ENCODE results near the gene IFFO2. TPM values are rescaled to one million over a fixed set of nuclear protein-coding genes. Genes with fewer than 3 reads are reported as not detected.
"Not testable (repeated sequence)": the region's sequence is repeated elsewhere in the genome, so short reads cannot be mapped to it uniquely, and the experiment has no call there.

IFFO2 gene
- total RNA-seq, 1 donor from 2014 or later = 16.2 TPM

DNA sequence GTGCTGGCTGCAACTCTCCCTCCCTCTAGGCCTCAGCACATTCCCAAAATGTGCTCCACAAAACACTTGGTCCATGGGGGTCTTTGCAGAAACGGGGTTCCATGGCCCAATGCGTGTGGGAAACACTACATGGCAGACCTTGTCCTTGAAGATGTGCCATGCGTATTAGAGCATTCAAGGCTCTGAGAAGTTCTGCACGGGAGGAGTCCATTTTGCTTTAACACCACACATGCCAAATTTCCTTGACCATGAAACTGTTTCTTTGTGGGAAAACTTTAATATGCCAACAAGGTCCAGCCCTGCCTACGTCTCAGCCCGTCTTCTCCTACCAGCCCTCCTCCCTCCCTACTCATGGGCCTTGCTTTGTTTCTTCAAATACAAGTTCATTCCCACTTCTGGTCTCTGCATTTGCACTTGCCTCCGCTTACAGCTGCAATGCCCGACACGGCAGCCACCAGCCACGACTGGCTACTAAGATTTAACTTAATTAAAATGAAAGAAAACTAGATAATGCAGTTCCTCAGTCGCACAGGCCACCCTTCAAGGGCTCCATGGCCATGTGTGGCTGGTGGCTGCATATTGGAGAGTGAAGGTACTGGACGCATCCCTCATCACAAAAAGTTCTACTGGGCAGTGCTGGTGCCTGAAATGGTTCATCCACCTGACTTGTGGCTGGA, 77.8 kb downstream of the IFFO2 start:
- no peak for DNase-seq (ENCODE audit: low read depth)

DNA sequence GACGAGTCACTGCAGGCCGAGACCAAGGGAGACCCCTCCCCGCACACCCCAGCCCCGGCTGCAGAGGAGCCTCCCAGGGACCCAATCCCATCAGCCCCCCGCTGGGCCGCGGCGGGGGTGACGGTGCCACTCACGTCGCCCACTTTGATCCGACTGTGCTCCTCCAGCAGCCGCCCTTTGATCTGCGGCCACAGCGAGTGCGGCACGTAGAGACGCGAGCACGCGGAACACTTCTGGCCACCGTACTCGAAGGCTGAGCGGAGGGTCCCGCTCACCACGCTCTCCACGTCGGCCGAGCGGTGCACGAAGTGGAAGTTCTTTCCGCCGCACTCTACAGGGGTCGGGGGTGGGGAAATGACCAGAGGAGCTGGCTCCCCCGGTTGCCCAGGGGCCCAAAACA, 79.2 kb downstream of the IFFO2 start:
- DNase-seq (ENCODE audit: low read depth) = no peak

DNA sequence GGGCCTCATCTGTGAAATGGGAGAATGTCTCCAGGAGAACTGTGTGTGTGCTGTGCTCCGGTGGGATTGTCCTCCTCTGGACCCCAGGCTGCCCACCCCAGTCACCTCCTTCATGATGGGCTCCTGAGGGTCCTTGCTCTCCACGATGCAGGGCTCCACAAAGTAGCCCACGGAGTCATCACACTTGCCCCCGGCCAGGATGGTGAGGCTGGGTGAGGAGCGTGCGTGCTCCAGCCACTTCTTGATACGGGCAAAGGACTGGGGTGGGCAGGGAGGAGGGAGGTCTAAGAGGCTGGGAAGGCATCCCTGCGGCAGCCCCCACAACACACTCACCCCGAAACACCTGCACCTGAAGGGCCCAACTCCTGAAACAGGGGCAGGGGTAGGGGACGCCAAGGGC, 80.3 kb downstream of the IFFO2 start:
- DNase-seq (ENCODE audit: low read depth) = no peak

DNA sequence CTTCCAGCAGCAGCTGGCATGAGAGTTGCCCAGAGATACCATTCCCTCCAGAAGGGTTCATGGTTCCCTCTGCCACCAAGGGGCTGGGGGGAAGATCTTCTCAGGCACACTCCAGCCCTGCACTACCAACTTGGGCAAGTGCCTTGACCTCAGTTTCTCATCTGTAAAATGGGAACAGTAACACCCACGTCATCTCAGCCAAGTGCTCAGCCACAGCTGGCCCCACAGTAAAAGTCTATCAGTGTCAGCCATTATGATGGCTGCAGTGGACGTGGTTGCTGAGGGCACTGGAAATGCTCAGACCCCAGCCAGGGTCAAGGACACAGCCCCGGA, 80.7 kb downstream of the IFFO2 start:
- DNase-seq (ENCODE audit: low read depth) = no peak

DNA sequence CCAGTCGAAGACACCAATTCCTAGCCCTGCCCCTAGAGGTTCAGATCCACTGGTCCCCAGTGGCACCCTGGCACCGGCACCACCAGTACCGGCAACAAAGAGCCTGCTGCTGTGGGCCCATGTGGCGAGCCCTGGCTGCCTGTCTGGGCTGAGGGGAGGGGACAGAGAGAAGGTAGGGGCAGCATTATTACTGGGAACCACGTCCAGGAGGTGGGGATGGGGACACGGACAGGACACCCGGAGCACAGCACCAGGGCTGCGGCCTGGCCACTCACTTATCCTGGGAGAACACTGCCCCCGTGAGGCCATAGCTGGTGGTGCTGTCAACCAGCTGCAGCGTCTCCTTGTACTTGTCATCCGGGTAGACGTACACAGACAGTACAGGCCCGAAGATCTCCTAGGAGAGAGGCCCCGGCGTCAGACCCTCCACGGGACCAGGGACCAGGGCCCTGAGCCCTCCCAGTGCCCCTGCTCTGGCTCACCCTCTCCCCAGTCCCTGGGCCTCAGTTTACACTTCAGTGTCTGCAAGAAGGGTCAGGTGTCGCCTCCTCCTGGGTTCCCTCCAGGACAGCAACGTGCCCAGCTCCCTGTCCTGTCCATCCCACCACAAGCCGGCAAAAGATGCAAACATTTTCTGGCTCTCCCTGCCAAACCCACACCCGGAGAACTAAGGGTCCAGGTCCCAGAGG, 81.2 kb downstream of the IFFO2 start:
- peak; percentile 77 for DNase-seq (ENCODE audit: low read depth)

DNA sequence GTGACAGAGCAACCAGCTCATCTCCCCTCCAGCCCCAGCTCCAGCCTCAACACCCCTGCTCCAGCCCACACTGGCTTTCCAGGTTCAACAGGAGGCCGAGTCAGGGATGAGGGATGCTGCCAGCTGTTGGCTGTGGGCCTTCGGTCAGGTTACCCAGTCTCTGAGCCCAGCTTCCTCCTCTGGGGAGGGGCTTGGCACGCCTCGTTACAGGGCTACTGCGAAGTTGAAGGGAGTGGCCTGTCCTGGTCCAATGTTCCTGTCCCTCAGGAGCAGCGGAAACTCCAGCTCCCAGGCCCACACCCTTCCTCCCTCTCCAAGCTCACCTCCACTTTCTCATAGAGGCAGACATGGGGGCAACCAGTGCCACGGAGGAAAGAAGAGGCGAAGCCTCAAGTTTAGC, 81.9 kb downstream of the IFFO2 start:
- no peak for DNase-seq (ENCODE audit: low read depth)

DNA sequence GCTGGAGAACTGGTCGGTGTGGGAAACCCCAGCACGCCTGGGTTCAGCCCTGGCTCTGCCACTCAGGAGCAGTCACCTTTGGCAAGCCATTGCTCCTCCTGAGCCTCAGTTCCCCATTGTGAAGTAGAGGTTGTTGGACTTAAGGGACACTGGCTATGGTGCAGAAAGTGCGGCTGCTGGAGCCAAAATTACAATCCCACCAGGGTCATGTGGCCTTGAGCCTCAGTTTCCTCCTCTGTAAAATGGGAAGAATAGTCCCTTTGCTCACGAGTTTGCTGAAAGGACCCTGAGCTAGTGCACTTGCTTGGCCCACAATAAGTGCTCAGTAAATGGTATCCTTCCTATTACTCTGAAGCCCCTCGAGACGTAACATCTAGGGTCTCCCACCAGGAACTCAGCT, 82.4 kb downstream of the IFFO2 start:
- no peak for DNase-seq (ENCODE audit: low read depth)

DNA sequence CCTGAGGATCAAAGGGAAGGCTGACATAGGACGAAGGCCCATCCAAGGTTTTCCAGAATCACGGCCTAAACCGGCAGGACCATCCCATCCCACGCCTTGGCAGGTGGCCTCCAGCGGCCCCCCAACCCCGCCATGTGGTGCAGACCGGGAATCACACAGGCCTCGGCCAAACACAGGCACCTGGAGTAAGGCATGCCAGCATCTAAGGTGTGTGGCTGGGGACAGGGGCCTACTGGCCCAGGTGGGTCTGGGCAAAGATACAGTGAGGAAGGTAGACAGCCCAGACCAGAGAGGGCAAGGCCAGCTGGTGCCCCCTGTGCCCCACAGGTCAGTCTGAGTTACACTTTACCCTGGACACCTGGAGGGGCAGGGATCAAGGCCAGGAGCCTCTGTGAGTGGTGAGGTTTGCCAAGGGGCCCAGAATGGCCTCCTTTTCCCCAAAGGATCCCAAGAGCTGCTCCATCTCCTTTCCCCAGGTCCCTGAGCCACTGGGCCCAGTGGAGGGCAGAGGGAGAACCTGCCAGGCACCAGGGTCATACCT, 84.3 kb downstream of the IFFO2 start:
- DNase-seq (ENCODE audit: low read depth) = no peak

DNA sequence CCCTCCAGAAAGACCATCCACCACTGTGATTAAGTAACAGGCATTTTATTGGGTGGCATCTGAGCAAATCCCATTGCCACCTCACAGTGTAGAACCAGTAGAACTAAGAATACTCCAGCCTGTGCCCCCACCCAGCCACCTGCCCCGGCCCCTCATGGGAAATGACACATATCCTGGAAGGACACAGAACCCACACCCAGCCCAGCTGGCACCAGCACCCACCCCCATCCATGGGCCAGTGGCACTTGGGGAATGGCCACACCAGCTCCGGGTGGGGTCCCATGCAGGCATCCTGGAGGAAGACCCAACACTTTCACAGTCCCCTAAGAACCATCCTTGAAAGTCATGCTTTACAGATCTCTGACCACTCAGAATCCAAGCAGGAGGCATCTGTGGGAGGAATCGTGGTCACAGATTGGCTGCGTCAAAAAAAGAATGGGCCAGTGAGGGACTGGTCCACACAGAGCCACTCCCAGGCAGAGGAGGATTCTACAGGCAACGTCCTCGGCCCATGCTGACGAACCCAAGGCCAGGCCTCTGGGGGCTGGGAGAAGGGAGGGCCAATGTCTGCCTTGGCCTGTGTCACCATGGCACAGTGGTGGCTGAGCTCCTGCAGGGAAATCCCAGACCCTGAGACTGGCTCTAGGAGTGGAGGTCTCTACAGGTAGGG, 84.9 kb downstream of the IFFO2 start:
- DNase-seq (ENCODE audit: low read depth) = peak; percentile 45

DNA sequence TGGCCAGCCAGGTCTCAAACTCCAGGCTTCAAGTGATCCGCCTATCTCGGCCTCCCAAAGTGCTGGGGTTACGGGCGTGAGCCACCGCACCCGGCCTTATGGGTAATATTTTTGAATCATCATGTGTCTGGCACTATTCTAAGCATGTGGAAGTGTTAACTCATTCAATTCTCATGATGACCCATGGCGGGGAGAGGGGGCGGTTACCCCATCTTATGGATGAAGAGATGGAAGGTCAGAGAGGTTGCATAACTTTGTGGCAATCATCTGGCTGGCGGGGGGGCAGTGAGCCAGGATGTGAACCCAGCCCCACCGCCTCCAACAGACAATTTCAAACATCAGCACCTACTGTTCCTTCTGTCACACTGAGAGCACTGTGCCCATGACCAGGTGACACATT, 85.5 kb downstream of the IFFO2 start:
- DNase-seq (ENCODE audit: low read depth) = no peak

DNA sequence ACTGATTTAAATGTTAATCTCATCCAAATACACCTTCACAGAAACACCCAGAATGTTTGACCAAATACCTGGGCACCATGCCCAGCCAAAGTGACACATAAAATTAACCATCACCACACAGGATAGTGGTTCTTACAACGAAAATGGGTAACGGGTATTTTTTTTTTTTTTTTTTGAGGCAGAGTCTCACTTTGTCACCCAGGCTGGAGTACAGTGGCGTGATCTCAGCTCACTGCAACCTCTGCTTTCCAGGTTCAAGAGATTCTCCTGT, 85.9 kb downstream of the IFFO2 start:
- not testable (repeated sequence) for DNase-seq (ENCODE audit: low read depth)

DNA sequence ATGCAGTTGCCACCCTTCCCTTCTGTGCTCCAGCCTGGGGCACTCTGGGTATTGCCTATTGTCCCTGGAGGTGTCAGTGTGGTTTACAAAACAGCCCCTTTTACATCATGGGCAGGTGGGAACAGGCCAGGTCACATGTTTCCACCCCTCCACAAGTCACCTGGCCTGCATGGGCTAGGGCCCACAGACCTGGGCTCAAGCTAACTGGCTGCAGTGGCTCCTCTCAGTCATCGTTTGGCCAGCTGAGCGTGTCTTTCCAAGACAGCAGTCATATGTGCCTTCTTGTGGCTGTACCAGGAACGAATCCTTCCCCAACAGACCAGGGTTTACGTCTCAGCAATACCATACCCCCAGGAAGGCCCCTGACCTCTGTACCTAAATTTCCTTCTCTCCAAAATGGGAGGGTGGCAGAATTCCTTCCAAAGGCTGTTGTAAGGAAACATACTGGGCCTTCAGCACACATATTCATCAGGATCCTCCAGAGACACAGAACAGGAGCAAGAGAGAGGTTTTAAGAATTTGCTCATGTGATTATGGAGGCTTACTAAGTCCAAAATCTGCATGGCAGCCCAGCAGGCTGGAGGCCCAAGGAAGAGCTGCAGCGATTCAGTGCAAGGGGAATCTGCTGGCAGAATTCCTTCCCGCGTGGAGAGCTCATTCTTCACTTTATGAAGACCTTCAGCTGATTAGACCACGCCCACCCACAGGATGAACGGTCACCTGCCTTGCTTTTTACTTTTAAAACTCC, 86.5 kb downstream of the IFFO2 start:
- DNase-seq (ENCODE audit: low read depth) = no peak

DNA sequence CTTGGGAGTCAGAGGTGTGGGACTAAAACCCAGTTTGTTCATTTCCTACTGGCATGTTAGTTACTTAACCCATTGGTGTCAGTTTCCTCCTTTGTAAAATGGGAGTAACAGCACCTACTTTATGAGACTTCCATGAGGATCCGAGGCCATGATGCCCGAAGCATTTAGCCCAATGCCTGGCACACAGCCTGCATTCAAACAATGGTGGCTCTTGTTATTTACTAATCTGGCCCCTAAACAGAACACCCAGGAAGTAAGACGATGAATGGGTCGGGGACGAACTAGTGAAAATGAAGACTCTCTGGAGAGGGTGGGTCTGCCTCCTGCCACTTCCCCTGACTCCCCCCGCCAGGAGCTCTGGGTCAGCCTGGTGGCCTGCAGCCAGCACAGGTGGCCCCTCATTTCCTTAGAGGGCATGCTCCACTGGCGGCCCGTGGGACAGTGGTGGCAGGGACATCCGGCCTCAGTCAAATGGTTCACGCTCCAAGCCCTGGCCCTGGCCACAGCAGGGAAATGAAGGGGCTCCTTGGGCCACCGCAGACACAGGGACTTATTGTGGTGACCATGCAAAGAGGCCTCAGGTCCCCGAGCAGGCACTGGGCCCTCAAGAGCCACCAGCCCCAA, 87.6 kb downstream of the IFFO2 start:
- DNase-seq (ENCODE audit: low read depth) = no peak

DNA sequence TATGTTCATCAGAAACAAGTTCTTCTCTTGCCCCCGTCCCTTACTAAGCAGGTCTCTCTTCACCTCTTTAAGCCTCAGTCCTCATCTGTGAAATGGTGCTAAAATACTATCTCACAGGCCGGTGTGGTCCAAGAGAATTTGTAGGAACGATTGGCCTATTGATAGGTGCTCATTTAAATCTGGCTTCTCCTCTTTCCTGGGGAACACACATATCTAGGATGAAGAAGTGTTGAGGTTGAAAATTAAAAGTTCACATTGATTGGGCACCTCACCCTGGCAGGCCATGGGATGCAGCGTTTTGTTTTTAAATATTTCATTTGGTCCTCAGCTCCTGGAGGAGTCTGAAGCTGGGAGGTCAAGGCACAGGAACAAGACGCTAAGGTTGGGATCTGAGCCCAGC, 88.1 kb downstream of the IFFO2 start:
- no peak for DNase-seq (ENCODE audit: low read depth)

DNA sequence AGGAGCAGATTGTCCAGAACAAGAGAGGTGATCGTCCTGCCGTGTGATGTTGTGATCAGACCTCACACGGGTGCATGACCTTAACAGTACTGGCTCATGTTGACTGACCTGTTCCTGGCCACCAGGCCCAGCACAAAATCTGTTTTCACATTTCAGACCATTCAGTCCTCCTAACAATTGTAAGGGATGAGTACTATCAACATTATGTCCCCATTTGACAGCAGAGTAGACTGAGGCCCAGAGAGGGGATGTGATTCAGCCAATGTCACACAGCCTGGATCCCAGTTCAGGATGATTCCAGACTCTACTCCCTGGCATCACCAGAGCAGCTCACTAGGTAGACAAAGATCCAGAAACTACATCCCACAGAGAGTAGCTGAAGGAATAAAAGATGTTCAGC, 89.6 kb downstream of the IFFO2 start:
- no peak for DNase-seq (ENCODE audit: low read depth)

DNA sequence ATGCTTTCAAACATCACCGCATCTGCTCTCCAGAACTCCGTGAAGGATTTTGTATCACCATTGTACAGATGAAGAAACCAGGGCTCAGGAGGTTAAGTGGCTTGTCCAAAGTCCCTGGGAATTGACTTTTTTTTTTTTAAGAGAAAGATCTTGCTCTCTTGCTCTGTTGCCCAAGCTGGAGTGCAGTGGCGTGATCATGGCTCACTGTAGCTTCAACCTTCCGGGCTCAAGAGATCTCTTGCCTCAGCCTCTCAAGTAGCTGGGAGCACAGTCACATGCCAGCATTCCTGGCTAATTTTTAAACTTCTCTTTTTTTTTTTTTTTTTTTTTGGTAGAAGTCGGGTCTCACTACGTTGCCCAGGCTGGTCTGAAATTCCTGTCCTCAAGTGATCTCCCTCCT, 90.2 kb downstream of the IFFO2 start:
- no peak for DNase-seq (ENCODE audit: low read depth)

DNA sequence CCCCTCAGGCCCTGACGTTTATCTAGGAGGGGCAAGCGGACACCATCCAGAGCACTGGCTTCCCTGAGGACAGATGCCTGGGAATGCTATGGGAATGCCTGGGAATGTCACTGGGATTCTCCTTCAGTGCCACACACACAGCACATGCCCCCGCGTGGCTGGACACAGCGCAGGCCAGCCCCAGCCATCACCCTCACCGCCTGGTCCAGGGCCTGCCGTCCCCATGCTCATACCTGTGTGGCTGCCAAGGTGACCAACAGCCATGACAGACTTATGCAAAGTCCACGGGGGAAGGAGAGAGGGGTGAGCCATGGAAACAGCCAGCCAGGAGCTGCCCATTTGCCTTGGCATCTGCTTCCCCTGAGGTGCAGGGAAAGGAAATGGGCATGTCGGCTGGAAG, 91.3 kb downstream of the IFFO2 start:
- no peak for DNase-seq (ENCODE audit: low read depth)

DNA sequence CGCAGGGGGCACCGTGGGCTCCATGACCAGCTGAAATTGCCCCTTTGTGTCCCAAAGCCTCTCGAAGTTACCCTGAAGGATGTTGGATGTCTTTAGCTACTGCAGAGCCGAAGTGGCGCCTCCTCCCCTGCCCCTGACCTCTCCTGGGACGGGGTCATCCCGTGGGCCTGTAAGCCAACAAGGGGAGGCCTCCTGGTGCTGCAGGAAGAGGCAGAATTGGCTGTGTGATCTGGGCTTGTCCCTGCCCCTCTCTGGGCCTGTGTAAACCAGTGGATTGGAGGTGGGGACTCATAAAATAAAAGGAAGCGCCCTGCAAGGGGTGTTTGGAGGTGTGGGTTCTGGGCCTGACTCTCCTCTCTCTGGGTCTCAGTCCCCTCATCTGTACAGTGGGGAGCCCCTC, 94.9 kb downstream of the IFFO2 start:
- DNase-seq (ENCODE audit: low read depth) = no peak

DNA sequence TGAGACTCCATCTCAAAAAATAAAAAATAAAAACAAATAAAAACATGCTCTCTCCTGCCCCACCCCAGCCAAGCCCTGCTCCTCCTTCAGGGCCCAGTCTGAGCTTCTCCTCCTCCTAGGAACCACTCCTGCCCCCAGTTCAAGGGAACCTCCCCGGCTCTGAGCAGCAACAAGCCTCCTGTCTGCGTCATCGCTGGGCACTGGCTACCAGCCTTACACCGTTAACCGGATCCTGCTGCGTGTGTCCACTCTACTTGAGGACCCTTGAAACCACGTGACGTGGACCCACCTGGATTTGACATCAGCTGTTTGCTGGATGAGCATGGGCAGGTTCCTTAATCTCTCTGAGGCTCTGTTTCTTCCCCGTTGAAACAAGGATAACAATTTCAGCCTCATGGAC, 95.4 kb downstream of the IFFO2 start:
- no peak for DNase-seq (ENCODE audit: low read depth)

DNA sequence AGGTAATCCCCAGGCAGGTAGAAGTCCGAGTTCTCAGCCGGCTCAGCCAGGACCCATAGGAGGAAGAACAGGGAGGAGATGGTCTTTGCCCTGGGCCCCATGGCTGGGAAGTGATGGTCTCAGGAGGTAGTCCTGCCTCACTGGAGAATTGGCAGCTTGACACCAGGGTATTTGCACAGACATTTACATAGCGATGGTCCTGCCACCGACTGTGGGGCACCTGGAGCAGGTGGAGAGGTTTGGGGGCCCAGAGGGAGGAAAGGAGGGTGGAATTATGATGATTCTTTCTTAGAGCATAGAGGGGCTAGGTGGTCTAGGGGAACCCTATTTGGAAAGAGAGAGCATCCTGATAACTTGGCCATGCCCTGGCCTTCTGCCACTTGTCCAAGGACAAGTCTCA, 96.9 kb downstream of the IFFO2 start, which contains the start of gene TAS1R2:
TAS1R2 (minus strand) TSS at position 101 of the 400 bp plus-strand sequence; CDS start at position 101, 0 bp downstream.
- no peak for DNase-seq (ENCODE audit: low read depth)

DNA sequence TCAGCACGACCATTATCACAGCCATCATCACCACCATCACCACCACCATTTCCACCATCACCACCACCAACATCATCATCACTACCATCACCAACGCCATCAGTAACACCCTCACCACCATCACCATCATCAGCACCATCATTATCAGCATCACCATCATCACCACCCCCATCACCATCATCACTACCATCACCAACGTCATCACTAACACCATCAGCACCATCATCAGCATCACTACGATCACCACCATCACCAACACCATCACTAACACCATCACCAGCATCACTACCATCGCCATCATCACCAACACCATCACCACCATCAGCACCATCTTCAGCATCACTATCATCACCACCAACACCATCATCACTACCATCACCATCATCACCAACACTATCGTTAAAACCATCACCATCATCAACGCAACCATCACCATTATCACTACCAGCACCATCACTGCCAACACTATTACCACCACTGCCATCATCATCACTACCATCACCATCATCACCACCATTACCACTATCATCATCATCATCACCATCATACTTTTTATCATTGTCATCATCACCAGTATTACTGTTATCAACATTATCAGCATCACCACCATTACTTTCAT, 98.3 kb downstream of the IFFO2 start:
- DNase-seq (ENCODE audit: low read depth) = no peak

All from myocyte (in vitro differentiated cells).